NOMO-1 treated with DMSO at 0.1 percent for 48 hours (cell line): ENCODE data around the gene INO80D.
"Not testable (repeated sequence)": the region's sequence is repeated elsewhere in the genome, so short reads cannot be mapped to it uniquely, and the experiment has no call there.

Experiments
- DNase-seq: peaks from one replicate; lab custom pipeline; 2025; ENCODE audit not compliant: unreplicated experiment; lab: John Stamatoyannopoulos, UW

The INO80D gene

GRCh38 chr2:206083602-206084438, 2.2 kb downstream of the INO80D start:
- DNase-seq = peak; percentile 14

DNA sequence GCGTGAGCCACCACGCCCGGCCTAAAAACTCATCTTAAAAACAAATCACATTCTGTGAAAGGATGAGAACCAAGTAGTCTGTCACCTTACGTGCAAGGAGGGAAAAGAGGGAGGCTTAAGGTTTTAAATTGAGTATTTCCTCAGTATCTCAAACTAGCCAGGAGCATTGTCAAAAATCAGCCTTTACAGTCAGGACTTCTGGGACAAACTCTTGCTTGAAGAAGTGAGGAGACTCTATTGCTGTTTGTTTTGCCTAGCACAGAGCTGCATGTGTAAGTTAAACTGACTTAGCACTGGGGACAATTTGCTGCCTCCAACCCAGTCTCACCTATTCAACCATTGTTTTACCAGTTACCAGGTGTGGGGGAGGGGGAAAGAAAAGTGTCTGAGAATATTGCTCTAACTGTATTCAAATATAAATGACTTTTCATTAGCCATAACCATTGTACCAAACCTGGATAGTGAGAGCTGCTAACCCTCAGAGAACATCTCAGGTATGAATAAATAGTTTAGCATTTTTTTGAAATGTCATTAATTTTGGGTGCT, 3.6 kb downstream of the INO80D start:
- DNase-seq = no peak

DNA sequence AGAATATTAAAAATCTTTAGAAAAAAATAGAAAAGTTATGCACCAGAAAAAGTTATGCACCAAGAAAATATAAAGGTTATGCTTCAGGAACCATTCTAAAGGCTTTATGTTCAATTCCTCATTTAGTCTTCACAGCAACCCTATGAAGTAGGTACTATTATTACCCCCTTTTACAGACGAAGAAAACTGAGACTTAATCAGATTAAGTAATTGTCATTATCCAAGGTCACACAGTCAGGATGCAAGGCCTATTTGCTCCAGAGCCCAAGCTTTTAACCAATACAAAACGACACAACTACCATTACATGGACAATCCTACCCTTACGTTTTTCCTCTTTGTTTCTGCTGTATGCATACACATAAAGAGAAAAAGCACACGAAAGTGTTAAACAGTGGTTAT, 5.0 kb downstream of the INO80D start:
- no peak for DNase-seq

DNA sequence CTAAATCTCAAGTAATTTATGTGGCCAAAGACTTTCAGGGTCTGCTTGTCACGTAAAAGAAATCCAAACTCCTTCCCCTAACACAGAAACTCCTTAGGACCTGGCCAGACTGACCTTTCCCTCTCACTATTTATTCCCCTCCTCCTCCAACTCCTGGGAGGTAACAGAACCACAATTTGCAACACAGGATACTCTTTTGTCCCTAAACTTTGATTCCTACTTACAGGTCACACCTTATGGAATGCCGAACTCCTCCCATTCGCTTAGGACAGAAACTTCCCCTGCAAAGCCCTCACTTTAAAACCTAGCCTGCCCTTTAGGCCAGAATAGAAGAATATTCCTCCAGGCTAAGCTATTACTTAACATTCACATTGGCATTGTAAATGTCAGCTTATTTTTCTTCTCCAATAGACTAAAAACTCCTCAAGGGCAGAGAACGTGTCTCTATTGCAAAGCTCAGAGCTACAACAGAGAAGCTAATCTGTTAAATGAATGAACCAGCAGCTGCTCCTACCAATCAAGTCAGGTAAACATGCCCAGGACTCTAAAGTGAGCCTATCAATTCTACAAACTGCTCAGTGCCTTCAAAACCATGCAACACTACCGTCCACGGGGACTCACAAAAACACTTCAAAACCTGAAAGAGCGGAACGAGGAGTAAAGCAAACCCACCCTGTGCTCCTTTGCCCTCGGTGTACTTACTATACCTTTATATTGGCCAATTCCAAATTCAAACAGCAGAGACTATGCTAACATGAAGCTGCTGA, 6.1 kb downstream of the INO80D start:
- DNase-seq = no peak

- DNase-seq = not testable (repeated sequence)
Measured at GRCh38 chr2:206077879-206078278, 8.1 kb downstream of the INO80D start.

DNA sequence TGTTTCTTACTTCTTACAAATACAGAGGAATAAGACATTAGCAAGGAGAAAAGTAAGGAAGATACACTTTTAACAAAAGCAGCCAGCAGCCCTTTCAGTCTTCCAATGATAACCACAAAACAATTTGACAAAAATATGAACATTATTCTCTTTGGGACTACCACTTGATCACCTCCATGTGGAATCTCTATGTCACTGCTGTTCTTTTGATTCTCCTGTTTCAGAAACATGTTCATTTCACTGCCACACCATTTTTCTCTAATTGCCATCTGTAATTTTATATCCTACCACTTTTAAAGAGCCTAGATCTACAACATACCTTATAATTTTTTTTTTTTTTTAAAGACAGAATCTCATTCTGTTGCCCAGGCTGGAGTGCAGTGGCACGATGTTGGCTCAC, 10.9 kb downstream of the INO80D start:
- no peak for DNase-seq

GRCh38 chr2:206071807-206072206, 14.2 kb downstream of the INO80D start:
- no peak for DNase-seq

GRCh38 chr2:206069417-206069816, 16.6 kb downstream of the INO80D start:
- no peak for DNase-seq

GRCh38 chr2:206068207-206068606, 17.8 kb downstream of the INO80D start:
- no peak for DNase-seq

DNA sequence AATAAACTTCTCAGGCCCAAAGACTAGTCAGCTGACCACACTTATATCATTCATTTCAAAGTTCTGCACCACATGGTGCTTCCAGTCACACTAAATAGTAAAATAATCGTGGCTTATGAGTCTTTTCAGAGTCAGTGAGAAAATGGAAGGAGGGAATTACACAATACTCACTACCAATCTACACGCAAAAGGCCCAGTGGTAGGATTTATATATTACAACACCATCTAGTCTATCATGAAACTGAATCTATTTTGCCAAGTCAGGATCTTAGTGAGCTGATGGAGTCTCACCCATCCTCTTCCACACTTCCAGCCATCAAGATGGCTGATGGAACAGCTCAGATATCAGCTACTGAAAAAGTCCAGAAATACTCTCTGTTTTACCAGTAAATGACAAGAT, 21.9 kb downstream of the INO80D start:
- peak; percentile 41 for DNase-seq

GRCh38 chr2:206063635-206064034, 22.3 kb downstream of the INO80D start:
- DNase-seq = no peak

- DNase-seq = no peak
Measured at GRCh38 chr2:206062724-206063123, 23.2 kb downstream of the INO80D start.

DNA sequence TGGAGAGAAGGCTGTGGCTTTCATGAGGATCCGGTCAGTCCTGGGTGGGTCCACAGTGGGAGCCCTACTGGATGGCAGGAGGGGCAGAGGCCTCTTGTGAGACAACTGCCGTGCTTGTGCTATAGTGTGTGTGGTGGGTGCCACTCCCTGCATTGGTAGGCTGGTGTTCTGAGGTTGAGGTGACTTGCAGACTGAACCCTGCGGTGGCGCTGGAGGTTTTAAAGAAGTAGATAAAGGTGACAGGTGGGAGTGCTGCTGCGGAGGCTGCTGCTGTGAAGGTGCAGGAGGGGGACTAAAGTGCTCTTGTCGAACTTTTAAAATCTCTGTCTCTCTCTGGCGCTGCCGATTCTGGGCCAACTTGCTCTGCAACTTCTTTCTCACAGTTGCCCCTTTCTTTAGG, 29.7 kb downstream of the INO80D start:
- DNase-seq = no peak

DNA sequence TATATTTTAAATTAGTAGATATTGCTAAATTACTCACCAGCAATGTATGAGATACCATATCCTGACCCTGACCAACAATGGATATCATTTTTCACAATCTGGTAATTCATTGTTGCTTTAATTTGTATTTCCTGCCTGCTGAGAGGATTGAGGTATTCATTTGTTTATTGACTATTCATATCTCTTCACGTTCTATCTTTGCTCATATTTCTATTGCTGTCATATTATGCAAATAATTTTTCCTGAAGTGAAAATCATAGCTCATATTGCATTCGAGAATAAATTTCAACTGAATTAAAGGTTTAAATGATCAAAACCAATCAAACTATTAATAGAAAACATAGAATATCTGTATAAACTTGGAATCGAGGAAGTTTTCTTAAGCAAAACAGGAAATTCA, 31.0 kb downstream of the INO80D start:
- no peak for DNase-seq

DNA sequence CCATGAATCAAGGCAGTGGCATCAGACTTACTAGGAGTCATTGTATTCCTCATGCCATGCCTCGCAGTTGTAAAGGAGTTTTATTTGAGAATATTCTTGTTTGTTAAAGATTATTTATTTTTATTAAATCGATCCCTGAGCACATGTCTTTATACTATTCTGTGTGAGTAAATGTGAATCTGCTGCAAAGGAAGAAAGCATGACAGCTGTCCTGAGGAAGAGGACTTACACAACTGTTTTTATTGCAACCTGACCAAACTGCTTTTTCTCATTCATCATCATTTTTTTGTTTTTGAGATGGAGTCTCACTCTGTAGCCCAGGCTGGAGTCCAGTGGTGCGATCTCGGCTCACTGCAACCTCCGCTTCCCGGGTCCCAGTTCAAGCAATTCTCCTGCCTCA, 34.1 kb downstream of the INO80D start:
- DNase-seq = no peak

DNA sequence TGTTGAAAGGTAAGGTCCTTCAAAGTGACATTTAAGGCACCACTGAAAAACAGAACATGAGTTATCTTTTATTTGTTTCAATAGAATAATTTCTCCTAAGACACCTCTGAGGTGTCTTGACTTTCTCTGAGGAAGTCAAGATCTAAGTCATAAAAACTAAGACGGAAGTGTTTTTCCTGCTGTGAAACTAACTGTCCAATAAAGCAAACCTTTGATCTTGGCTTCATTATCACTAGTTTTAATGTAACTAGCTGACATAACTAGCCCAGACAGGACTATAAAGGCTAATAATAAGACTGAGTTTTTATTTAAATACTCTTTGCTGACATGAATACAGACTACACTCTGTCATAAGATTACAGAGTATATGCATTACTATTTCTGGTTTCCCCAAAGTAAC, 36.6 kb downstream of the INO80D start:
- DNase-seq = no peak

DNA sequence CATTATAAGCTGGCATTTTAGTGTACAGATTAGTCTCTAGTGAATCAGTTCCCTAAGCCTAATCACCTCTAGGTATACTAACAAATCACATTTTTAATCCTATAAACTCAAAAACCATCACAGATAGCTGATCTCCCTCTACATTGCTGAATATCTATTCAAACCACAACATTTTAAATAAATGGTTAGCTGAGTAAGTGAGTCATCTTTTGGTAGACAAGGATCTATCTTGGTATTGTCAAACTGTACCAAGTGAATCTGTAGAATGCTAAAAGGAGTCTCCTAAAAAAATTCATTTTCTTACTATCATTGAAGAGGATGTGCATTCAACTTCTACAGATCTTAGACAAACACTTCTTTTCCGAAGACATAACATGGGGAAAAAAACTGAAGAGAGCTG, 40.7 kb downstream of the INO80D start:
- no peak for DNase-seq

- no peak for DNase-seq
Measured at GRCh38 chr2:206040525-206040924, 45.4 kb downstream of the INO80D start.

DNA sequence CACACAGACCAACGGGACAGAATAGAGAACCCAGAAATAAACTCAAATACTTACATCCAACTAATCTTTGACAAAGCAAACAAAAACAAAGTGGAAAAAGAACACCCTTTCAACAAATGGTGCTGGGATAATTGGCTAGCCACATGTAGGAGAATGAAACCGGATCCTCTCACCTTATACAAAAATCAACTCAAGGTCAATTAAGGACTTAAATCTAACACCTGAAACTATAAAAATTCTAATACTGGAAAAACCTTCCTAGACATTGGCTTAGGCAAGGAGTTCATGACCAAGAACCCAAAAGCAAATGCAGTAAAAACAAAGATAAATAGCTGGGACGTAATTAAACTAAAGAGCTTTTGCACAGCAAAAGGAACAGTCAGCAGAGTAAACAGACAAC, 50.6 kb downstream of the INO80D start:
- not testable (repeated sequence) for DNase-seq

DNA sequence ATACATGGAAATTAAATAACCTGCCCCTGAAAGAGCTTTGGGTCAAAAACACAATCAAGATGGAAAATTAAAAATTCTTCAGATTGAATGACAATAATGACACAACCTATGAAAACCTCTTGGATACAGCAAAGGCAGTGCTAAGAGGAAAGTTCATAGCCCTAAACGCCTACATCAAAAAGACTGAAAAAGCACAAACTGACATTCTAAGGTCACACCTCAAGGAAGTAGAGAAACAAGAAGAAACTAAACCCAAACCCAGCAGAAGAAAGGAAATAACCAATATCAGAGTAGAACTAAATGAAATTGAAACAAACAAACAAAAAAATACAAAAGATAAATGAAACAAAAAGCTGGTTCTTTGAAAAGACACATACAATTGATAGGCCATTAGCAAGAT, 52.5 kb downstream of the INO80D start:
- not testable (repeated sequence) for DNase-seq

GRCh38 chr2:206031950-206032567, 53.9 kb downstream of the INO80D start:
- DNase-seq = no peak
